RWPE1 (cell line): ENCODE results near the gene SEMA6A.

ENCODE experiments used
- CTCF ChIA-PET: fragments of 350-600 bp; sonication (Branson Sonifier 250); formaldehyde crosslinking; extraction: SDS; loops from one replicate; lab custom pipeline; 2021; lab: Yijun Ruan, JAX
- POLR2A ChIA-PET: fragments of 400-600 bp; formaldehyde crosslinking; extraction: SDS; loops from one replicate; lab custom pipeline; 2020; ENCODE audit warnings: antibody characterized with exemption; ENCODE audit not compliant: low non-redundant PET; lab: Yijun Ruan, JAX
- DNase-seq: peaks from one replicate; pipeline ENCODE4 v3.0.0; 2012; ENCODE audit warnings: low spot score
- H3K27ac ChIP-seq: fragments of 450-650 bp; 2 replicates; pipeline ENCODE4 v1.5.1; 2017
- TF ChIP-seq, protein P1 (sequence below): fragments of 450-650 bp; conservative IDR thresholded peaks from 2 replicates; pipeline ENCODE4 v1.5.1; 2017; ENCODE audit warnings: low read depth, mild to moderate bottlenecking

The SEMA6A gene

GRCh38 chr5:116446356-116447005, 128.1 kb downstream of the SEMA6A start:
- H3K27ac ChIP-seq, result no peak overlapping the region
- POLR2A ChIA-PET, result no interaction called here
- CTCF ChIA-PET, result no interaction called here
- DNase-seq, result no peak
- TF ChIP-seq, protein P1, sequence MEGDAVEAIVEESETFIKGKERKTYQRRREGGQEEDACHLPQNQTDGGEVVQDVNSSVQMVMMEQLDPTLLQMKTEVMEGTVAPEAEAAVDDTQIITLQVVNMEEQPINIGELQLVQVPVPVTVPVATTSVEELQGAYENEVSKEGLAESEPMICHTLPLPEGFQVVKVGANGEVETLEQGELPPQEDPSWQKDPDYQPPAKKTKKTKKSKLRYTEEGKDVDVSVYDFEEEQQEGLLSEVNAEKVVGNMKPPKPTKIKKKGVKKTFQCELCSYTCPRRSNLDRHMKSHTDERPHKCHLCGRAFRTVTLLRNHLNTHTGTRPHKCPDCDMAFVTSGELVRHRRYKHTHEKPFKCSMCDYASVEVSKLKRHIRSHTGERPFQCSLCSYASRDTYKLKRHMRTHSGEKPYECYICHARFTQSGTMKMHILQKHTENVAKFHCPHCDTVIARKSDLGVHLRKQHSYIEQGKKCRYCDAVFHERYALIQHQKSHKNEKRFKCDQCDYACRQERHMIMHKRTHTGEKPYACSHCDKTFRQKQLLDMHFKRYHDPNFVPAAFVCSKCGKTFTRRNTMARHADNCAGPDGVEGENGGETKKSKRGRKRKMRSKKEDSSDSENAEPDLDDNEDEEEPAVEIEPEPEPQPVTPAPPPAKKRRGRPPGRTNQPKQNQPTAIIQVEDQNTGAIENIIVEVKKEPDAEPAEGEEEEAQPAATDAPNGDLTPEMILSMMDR, result no peak

DNA sequence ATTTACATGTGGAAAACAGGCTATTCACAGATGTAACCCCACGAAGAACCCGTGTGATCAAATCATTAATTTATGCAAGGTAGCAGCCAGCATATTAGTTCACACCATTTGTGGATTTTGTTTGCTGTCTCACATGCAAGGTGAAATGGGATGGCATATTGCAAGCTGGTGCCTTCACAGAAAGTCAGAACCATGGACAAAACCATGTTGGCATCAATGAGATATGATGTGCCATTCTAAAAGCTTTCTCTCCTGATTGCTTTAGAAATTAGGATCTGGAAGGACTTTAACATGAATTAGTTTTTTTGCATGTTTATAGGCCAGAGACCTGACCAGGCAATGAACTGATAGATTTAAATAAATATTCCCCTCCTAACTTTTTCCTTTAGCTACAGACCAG, 129.3 kb downstream of the SEMA6A start:
- POLR2A ChIA-PET, result no interaction called here
- CTCF ChIA-PET, result no interaction called here

GRCh38 chr5:116444373-116445295, 130.0 kb downstream of the SEMA6A start:
- POLR2A ChIA-PET, result no interaction called here
- CTCF ChIA-PET, result no interaction called here
- no peak overlapping the region for H3K27ac ChIP-seq
- DNase-seq, result no peak
- TF ChIP-seq, protein P1, result no peak

More for the DNA sequence above, 129.3 kb downstream of the SEMA6A start:
- H3K27ac ChIP-seq, result no peak overlapping the region
- no peak for DNase-seq
- TF ChIP-seq, protein P1, result no peak

DNA sequence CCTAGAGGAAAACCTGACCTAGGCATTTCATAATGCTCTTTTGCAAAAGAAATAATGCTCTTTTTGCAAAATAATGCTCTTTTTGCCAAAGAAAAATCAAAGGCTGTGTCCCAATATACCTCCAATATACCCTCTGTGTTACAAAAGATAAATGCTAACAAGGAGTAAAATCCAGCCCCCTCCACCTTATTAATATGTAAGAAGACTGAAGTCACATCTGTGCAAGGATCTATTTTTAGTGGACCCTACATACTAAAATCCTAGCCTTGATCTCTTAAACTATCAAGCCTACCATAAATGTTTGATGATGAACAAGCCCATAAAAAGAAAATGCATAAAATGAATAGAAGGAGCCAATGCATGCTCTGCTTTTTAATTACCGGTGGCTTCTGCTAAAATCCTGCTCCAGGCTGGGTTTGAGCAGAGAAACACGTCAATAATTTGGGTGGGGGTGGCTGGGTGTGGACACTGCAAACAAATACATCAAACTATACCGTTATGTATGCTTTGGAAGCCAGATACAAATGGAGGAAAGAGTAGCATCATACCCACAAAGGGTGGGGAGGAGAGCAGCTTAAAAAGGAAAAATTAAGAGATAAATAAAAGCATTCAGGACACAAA, 131.6 kb downstream of the SEMA6A start:
- no peak for DNase-seq
- CTCF ChIA-PET, result interaction anchor here (0.6 kb wide), 1 partner anchor 55 kb away, joined by 3 read pairs; no protein-coding TSS in a partner anchor
- TF ChIP-seq, protein P1, result no peak
- no peak overlapping the region for H3K27ac ChIP-seq
- POLR2A ChIA-PET, result no interaction called here

DNA sequence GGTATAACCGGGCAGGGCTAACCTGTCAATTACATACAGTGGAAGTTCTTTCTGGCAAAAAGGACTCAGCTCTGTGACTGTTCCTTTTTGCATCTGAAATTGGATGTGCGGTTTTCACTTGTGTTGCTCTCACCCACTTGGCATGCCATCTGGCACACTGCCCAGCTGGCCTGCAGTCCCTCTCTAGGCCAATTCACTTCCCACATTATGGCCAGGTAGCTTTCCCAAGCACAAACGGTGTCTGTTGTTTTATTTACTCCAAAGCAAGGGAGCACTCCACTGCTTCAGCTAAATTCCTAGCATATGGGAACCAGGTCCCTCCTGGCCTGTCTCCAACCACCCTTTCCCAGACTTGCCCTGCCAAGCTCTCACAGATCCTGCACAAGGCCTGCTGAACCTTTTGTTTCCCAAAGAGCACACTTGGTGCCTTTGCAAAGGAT, 132.5 kb downstream of the SEMA6A start:
- H3K27ac ChIP-seq, result no peak overlapping the region
- TF ChIP-seq, protein P1, result no peak
- DNase-seq, result peak; percentile 30
- CTCF ChIA-PET, result no interaction called here
- POLR2A ChIA-PET, result no interaction called here

- no peak for DNase-seq
- ChIA-PET CTCF (no interaction called here), POLR2A (no interaction called here)
- no peak overlapping the region for H3K27ac ChIP-seq
- TF ChIP-seq, protein P1, result no peak
These were observed 133.4 kb downstream of the SEMA6A start for GRCh38 chr5:116441223-116441622.
